NCI-H187 treated with DMSO at 0.1 percent for 48 hours (cell line): ENCODE data around the gene C1QTNF8.

Source experiments
- DNase-seq: peaks from one replicate; lab custom pipeline; 2025; lab: John Stamatoyannopoulos, UW

C1QTNF8 gene

DNA sequence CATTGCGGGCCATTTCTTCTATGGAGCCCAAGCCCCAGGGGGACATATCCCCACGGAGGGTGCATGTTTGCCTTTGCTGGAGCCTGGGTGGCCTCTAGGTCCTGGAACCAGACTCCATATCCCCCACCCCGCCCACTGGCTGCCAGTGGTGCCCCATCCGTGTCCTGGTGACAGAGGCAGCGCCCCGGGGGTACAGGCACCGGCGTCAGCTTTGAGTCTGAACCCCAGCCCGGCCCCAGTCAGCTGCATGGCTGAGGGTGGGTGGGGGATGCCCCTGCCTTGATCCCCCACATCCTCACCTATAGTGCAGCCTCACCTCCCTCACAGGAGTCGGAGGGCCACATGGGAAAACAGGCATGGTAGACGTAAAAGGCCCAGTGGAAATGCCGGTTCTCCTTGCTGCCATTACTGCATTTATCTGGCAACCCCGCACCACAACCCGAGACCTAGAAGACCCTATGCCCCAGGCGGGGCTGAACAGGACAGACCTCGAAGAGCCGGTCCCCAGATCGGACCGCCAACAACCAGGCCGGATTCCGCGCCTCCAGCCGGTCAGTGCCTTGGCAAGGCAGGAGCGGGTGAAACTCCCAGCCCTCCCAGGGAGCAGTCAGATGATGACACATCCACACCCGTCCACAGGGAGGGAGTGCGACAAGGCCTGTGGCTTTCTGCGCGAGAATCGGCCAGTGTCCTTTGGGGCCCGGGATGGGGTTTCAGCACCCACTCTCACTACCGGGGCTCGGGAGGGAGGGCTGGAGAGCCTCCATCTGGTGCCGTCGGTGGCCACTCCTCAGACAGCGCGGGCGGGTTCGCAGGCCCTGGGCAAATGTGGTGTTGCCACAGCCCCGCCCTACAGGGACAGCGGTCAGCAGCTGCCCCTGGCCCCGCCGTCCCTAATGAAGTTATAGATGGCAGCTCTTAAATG lies 35.4 kb downstream of the C1QTNF8 start:
- no peak for DNase-seq

DNA sequence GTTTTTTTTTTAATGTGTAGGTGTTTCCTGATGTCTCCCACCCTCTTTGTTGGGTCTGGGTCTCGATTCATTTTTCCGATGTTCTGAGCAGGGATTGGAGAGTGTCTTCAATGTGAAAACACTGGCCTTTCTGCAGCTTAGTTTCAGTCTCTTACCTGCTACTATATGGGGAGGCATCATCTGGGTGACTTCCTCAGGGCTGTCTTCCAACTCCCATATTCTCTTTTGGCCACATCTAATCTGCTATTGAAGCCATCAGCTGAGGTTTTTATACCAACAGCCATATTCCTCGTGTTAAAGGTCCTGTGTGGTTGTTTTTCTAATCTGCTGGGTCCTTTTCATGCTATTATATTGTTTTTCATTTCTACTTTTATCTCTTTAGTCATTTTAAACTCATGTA lies 36.7 kb downstream of the C1QTNF8 start:
- DNase-seq, result no peak

DNA sequence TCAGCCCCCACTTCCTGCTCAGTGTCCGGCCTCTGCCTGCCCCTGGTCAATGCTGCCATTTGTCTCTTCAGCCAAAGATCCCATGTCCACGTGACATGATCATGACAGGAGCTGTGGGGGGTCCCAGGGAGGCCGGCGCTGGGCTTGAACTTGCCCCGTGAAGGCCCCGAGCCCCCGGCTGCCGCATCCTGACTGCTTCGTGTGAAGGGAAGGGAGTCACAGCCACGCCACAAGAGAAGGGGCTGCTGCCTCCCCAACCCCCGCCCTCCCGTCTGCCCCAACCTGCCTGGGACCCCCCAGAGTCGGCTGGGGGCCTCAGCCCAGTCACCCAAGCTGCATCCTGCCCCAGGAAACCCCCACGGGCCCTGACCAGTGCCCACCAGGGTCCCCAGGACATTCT lies 37.8 kb downstream of the C1QTNF8 start:
- no peak for DNase-seq

DNA sequence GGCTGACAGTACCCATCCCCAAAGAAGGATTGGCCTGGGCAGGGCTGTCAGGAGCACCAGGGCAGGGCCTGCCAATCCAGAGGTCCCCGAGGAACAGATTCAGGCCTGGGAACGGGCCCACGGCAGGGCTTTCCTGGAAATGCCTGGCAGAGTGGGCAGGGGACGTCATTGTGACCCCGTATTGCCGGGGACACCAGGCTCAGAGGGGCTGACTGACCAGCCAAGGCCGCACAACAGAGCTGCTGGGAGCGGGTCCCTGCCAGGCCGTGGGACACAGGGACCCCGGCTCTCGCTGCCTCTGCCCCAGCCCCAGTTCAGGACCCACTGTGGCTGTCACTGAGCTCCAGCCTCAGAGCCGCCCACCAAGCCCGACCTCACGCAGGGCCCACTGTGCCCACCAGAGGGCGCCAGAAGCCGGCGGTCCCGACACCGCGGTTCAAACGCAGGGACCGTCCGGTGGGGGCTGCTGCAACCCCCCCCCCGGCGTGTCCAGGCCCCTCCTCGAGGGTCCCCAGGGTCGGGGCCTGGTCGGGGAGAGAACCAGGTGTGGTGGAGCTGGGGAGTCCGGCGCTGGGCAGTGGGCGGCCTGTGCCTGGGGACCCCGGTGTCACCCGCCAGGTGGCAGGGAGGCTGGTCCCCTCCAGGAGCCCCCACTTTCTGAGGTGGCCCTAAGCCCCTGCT lies 38.7 kb downstream of the C1QTNF8 start:
- DNase-seq, result no peak

DNA sequence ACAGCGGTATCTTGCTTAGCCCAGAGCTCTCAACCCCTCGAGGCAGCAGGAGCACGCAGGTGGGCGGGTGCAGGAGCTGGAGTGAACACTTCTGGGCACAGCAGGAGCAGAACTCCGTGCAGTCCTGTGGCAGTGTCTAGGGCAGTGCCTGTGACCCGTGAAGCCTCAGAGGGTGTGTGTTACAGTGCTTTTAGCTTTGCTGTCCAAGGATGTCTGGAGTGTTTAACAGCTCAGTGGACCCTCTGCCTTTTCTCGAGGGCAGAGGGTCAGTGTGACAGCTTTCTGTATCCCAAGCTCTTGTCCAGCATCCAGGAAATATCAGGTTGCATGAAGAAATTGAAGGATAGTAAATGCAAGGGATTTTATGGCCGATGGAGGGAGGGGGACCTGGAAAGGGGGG lies 39.8 kb downstream of the C1QTNF8 start:
- no peak for DNase-seq

DNA sequence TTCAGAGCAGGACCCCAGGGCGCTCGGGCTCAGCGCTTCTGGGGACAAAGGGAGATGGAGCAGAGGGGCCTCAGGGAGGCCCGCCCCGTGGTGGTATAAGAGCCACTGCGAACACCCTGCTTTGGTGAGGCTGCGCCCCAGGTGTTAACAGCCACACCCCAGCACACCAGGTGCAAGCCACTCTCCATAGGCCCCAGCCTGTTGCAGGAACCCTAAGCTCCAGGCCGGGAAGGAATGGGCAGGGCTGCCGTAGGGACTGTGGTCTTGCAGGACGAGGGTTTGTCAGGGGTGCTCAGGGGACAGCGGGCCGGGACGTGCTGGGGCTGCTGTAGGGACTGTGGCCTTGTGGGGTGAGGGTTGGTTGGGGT lies 40.5 kb downstream of the C1QTNF8 start:
- no peak for DNase-seq

DNA sequence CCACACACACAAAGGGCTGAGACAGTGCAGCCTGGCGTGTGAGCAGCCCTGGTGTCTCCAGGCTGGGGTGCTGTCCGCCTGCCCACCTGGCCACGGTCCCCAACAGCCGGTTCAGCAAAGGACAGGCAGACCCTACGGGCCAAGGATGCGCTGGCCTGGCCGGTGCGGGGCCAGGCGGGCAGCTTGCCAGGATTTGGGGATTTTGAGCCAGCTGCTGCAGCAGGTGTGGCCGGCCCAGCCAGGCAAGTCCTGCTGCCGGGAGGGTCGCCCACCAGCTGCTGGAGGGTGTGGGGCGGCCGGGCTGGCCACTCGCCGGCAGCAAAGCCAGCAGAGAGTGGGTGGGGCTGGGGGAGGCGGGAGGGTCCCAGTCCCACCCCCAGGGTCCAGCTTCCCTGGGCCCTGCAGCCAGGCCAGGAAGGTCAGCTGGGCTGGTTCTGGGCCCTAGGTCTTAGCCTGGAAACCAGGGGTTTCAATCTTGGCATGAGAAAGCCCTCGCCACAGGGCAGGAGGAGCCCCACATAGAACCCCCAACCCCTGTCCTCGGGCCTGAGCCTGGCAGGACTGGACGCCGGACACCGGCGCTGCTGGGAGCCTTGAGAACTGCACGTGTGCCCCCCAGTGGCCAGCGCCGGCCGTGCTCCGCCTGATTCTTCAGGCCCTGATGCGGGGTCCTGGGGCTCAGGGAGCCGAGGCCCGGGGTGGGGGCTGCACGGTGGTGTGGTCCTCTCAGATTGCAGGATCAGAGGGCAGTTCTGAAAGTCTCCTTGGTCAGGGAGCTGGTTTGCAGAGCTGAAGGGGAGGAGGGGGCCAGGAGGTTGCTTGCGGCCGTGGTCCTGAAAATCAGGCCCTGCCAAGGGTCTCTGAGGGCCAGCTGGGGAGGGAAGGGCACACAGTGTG lies 41.1 kb downstream of the C1QTNF8 start:
- DNase-seq, result no peak

DNA sequence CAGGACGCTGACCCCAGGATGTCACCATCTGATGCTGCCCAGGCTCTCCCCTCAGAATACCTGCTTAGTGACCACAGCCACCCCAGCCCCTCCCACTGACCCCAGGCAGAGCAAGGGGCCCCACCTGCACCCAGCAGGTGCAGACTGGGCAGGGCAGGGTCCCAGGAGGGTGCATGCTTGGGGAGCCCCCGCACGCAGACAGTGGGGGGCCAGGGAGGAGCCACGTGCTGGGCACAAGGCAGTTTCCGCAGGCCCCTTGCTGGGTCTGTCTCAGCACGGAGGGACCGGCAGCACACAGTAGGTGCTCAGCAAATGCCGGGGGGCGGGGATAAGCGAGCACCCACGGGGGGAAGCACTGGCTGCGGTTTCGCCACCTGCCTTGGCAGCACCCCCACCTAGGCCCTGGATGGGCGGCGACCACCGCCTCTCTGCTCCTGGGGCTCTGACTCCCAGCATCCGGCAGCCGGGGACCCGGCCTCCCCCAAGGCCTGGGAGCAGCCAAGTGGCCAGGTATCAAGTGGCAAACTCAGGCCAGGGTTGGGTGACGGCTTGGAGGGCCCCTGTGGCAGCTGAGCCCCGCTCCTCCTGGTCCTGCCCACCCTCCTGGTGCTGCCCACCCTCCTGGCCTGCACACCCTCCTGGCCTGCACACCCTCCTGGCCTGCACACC lies 42.2 kb downstream of the C1QTNF8 start:
- no peak for DNase-seq

DNA sequence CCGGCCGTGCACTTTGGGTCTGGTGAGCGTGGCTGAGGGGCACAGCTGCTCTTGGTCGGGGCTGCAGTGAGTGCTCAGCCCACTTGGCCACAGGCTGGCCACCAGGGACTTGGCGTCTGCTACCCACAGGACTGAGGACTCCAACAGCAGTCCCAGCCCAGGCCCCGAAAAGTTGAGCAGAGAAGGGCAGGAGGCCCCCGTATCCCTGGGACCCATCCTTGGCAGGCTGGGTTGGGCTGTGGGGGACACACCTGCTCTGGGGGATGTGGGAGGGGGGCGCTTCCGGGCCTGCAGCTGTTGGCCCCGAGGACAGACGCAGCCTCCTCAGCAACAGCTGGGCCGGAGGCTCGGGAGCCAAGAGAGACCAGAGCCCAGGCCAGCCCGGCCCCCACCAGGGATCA lies 42.9 kb downstream of the C1QTNF8 start:
- DNase-seq, result no peak

DNA sequence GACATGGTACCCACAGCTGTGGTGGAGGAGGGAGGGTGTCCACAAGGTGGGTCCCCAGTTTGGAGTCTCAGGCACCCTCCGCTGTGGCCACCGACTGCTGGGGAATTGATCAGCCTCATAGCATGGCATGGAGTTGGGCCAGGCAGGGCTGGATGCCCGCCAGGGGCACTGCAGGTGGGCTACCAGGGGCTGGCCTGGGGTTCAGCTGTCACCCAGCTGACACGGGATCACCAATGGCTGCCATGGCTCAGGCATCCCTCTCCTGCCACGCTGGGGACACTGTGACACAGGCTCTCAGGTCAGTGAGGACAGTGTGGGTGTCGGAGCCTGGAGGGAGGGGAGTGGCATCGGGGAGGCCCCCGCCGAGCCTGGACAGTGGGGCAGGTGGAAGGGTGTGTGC lies 43.3 kb downstream of the C1QTNF8 start:
- DNase-seq, result no peak

DNA sequence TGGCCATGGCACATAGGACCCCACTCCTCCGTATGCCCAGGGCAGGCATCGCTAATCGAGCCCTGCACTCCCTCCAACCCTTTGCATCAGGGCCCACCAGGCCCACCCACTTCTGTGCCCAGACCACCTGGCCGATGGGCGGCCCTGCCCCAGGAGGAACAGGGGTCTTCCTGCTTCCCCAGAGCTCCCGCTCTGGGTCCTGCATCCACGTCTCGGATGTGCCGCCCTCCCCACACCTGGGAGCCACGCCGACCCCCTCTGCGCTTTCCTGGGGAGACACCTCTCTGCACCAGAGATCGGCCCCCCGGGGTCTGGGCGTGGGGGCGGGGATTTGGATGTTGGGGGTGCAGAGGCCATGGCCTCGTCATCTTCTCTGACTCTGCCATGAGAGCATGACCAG lies 44.6 kb downstream of the C1QTNF8 start:
- DNase-seq, result no peak

DNA sequence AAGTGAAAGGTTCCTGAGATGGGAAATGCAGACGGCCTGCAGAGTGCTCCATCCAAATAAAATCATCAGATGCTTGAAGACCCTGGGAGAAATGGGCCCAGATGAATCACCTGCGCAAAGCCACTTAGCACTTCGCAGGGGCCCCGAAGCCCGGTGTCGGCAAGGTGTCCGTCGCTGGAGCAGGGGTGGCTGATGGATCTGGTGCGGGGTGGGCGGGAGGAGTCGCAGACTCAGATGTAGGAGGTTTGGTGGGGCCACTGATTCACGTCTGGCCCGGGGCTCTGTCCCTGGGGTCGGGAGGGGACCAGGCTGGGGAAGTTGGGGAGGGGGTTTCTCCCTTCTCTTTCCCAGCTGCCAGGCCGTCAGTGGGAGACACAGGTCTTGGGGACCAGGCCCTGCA lies 45.1 kb downstream of the C1QTNF8 start:
- no peak for DNase-seq

DNA sequence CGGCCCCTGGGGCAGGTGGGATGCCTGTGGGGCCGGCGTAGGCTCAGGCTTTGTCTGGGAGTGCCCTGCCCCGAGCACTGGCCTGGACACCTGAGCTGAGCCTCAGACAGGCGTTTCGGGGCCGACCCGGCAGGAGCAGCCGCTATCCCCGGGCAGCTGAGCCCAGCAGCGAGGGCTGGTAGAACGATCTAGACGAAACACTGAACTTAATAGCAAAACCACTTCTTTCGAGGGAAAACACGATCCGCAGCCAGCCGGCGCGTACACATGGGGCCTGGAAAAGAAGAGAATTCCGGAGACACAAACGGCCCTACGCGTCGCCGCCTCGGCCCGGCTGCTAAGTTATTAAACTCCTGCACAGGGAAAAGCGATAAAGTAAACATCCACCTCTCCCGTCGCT lies 45.5 kb downstream of the C1QTNF8 start:
- DNase-seq, result no peak

DNA sequence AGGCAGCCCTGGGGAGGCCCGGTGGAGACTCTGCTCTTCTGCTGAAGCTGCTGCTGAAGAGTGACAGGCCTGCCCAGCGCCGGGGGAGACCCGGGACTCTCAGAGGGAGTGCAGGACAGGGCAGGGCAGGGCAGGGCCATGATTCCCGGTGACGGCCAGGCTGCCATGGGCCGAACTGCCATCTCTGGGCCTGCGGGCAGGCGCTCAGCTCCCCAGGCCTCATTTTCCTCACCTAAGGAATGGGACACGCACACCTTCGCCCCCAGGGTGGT lies 46.1 kb downstream of the C1QTNF8 start:
- no peak for DNase-seq

DNA sequence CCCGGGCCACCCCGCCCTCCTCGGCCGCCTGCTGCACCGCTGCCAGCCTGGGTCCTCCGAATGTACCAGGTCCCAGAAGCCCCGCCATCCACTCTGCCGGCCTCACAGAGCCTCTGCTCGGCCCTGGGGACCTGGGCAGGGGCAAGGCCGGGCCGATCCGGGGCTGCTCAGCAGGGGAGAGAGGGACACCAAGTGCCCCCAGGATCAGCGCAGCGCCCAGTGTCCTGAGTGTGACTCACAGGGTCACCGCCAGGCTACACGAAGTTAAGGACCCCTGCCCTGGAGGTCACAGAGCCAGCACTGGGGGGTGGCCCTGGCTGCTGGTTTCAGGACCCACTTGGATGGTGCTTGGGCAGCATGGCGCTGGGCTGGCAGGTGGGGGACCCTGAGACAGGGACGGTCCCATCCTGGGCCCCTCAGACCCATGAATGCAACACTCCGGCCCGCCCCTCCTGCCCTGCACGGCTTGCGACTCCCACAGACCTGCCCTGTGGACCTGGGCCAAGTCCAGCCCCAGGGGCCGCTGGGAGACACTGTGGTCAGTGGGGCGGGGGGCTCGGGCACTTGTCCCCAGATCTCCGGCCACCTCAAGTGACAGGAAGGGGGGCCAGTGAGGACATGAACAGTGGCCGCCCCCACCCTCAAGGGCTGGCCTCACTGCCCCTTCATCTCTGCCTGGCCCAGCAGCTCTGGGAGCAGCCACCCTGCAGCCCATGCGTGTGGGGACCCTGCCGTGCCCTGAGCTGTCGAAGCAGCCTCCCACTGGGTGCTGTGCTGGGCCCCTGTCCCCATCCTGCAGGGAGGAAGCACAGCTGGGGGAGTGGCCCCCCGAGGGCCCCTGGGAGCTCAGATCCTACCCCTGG lies 46.7 kb downstream of the C1QTNF8 start:
- no peak for DNase-seq

DNA sequence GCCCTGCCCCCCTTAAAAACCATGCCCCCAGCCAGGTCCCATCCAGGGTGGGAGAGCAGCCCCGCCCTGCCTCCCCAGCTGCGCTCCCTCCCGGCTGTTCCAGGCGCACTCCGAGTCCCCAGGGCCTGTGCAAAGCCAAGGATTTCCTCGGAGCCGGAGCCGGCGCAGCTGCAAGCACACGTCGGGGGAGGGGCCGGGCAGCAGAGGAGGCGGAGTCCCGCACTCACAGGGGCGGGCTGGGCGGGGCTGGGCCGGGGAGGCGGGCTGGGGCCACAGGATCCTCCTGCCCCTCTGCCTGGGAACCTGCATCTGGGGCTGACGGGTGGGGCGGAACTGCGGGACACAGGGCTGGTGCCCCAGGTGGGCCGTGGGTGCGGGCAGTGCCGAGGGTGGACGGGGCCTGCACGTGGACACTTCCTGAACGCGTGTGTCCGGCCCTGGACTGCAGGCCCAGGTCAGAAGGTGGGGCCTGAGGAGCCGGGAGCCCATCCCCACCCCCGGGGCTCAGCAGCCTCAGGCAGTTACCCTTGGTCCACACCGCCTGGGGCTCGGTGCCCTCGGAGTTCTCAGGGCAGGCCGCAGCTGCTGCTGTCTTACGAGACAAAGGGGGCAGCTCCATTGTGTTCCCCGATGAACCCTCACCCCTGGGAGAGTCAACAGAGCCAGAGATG lies 47.5 kb downstream of the C1QTNF8 start:
- no peak for DNase-seq

DNA sequence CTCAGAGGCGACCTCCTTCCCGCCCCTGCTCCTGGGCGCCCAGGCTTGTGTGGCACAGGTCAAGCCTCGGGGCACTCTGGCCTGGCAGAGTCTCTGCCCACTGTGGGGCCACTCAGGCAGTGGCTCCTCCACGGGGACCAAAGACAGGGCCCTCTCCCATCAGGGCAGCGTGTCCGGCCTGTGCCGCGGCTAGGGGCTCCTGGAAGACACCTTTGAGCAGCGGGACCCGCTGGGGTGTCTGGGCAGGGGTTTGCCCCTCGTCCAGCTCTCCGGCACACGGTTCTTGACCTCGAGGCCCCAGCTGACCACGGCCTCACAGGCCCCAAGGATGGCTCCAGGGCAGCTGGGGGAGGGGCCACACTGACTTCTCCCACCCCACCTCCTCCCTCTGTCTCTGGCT lies 48.2 kb downstream of the C1QTNF8 start:
- no peak for DNase-seq

DNA sequence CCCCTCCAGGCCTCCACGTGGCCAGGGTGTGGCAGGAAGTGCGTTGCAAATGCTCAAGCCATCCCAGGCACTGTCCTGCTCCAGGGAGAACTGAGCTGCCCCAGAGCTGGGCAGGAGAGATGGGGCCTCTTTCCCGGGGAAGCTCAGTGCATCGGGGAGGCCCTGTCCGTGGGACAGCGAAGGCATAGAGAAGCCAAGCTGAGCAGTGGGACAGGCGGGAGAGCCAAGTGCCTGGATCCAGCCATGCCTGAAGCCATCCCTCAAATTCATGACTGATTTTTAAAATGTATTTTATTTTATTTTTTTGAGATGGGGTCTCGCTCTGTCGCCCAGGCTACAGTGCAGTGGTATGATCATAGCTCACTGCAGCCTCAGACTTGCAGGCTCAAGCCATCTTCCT lies 48.9 kb downstream of the C1QTNF8 start:
- no peak for DNase-seq

DNA sequence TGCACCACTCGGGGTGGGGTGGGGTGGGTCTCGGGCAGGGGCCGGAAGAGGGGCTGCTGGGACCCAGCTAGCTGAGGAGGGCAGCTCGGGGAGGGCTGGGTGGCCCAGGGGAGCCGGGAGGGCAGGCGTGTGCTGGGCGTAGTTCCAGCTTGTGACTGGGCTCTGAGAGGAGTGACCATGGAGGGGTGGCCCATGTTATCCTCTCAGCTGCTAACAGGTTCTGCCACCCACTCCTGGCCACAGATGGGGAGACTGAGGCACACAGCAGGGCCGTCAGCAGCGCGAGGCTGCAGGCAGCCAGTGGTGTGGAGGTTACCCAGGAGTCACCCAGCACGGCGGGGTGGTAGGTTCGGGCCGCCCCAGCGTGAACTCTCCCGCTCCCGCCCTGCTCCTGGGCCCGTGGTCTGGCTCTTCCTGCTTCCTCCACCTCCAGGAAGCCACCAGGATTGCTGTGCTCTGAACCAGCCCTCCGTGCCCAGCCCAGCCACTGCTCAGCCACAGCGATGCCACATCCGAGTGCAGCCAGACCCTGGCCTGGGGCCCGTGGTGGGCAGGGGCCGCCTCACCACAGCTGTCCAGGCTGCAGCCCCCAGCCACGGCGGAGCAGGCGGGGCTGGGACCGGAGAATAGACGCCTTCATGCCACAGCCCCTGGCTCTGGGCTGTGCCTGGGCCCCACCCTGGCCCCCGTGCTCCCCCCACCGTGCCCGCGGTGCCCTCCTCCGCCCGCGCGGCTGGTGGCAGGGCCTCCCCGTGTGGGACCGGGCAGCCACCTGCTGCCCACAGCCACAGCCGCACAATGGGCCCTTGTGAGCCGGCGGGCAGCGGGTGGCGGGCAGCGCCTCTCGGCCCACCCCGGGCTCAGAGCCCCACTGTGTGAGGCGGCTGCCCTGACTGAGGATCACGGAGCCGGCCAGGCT lies 49.8 kb downstream of the C1QTNF8 start:
- no peak for DNase-seq
